GM18526 (cell line): ENCODE data around the gene FUT7.

Source experiments
- POLR2A ChIP-seq: IDR thresholded peaks from 3 replicates; pipeline ENCODE4 v1.6.1; 2011; ENCODE audit not compliant: insufficient read length; ENCODE audit errors: extremely low read depth

The FUT7 gene

GRCh38 chr9:136982232-136983051 lies 49.4 kb downstream of the FUT7 start, which contains the start of gene LCNL1:
Gene LCNL1 (plus strand): TSS chr9:136982993. CDS start chr9:136983587, 594 bp downstream.
- no peak for TF ChIP-seq POLR2A

- TF ChIP-seq POLR2A: no peak
These were observed 50.2 kb downstream of the FUT7 start for GRCh38 chr9:136981588-136982231.

- TF ChIP-seq POLR2A: no peak
These were observed 51.0 kb downstream of the FUT7 start for GRCh38 chr9:136980669-136981478.
